ENCODE results near the gene CSF1. TPM values are rescaled to one million over a fixed set of nuclear protein-coding genes. Genes with fewer than 3 reads are reported as not detected.

Gene CSF1
- total and polyA plus RNA-seq, 2 experiments from 2014 or later = 9.1 to 19.1 TPM

GRCh38 chr1:109927356-109927755 is 16.7 kb downstream of the CSF1 start:
- Histone ChIP-seq H3K4me2 (no peak overlapping the region), H4K20me1 (ENCODE audit: insufficient read depth, poor library complexity, severe bottlenecking) (no peaks in the 10 kb centered on the region), H3K79me2 (no peaks in the 10 kb centered on the region), H3K9me3 (ENCODE audit: low read depth) (no peaks in the 10 kb centered on the region), H3K4me1 (ENCODE audit: insufficient read depth) (peaks cover 20% of the 10 kb centered on the region), H3K9me2 (replicated peaks; ENCODE audit: insufficient read depth) (no peaks in the 10 kb centered on the region), H3K27ac (peak overlapping the region; percentile 58), H3K27me3 (no peaks in the 10 kb centered on the region), H3K4me3 (no peak overlapping the region), H3K36me3 (replicated peaks; ENCODE audit: insufficient read depth, low read depth) (no peaks in the 10 kb centered on the region), H2AFZ (no peak overlapping the region)
- TF ChIP-seq EZH2 (IDR thresholded peaks at IDR 0.05; ENCODE audit: borderline replicate concordance) (no peak), CTCF (IDR thresholded peaks at IDR 0.05; ENCODE audit: poor library complexity) (no peak)
- DNase-seq (ENCODE audit: low spot score) = no peak
- 86% methylated on average over 7 of the region's 7 CpGs for WGBS (ENCODE audit: low lambda C conversion rate, missing lambda C conversion rate)

GRCh38 chr1:109927911-109928321 is 17.3 kb downstream of the CSF1 start:
- no peak overlapping the region for H3K4me3 ChIP-seq
- H3K27ac ChIP-seq = peak overlapping the region; percentile 58
- H3K79me2 ChIP-seq = no peaks in the 10 kb centered on the region
- no peaks in the 10 kb centered on the region for H4K20me1 ChIP-seq (ENCODE audit: insufficient read depth, poor library complexity, severe bottlenecking)
- TF ChIP-seq EZH2phosphoT487 (IDR thresholded peaks at IDR 0.05; ENCODE audit: low read depth, severe bottlenecking, unreplicated experiment) (no peak), CTCF (IDR thresholded peaks at IDR 0.05; ENCODE audit: poor library complexity) (no peak), EZH2 (IDR thresholded peaks at IDR 0.05; ENCODE audit: borderline replicate concordance) (no peak)
- peak; percentile 56 for DNase-seq (ENCODE audit: low spot score)
- whole genome bisulfite sequencing (ENCODE audit: low lambda C conversion rate, missing lambda C conversion rate) = 84% methylated on average over 6 of the region's 6 CpGs
- H2AFZ ChIP-seq = no peak overlapping the region
- peaks cover 20% of the 10 kb centered on the region for H3K4me1 ChIP-seq (ENCODE audit: insufficient read depth)
- H3K9me3 ChIP-seq (ENCODE audit: low read depth) = no peaks in the 10 kb centered on the region
- no peaks in the 10 kb centered on the region for H3K36me3 ChIP-seq (replicated peaks; ENCODE audit: insufficient read depth, low read depth)
- H3K9me2 ChIP-seq (replicated peaks; ENCODE audit: insufficient read depth) = no peaks in the 10 kb centered on the region
- H3K27me3 ChIP-seq = no peaks in the 10 kb centered on the region
- H3K4me2 ChIP-seq = no peak overlapping the region

GRCh38 chr1:109928591-109929111 is 18.0 kb downstream of the CSF1 start:
- Histone ChIP-seq H3K9me3 (ENCODE audit: low read depth) (no peaks in the 10 kb centered on the region), H4K20me1 (ENCODE audit: insufficient read depth, poor library complexity, severe bottlenecking) (no peaks in the 10 kb centered on the region), H3K27ac (peak overlapping the region; percentile 58), H3K4me1 (ENCODE audit: insufficient read depth) (peaks cover 22% of the 10 kb centered on the region), H3K79me2 (no peaks in the 10 kb centered on the region), H3K27me3 (no peaks in the 10 kb centered on the region), H3K4me2 (no peak overlapping the region), H3K9me2 (replicated peaks; ENCODE audit: insufficient read depth) (no peaks in the 10 kb centered on the region), H3K4me3 (no peak overlapping the region), H3K36me3 (replicated peaks; ENCODE audit: insufficient read depth, low read depth) (no peaks in the 10 kb centered on the region), H2AFZ (no peak overlapping the region)
- WGBS (ENCODE audit: low lambda C conversion rate, missing lambda C conversion rate) = 47% methylated on average over 8 of the region's 8 CpGs
- TF ChIP-seq EZH2phosphoT487 (IDR thresholded peaks at IDR 0.05; ENCODE audit: low read depth, severe bottlenecking, unreplicated experiment) = no peak
- no peak for TF ChIP-seq EZH2 (IDR thresholded peaks at IDR 0.05; ENCODE audit: borderline replicate concordance)
- TF ChIP-seq CTCF (IDR thresholded peaks at IDR 0.05; ENCODE audit: poor library complexity) = no peak
- DNase-seq (ENCODE audit: low spot score) = peak; percentile 37

GRCh38 chr1:109929170-109929569 is 18.5 kb downstream of the CSF1 start:
- no peaks in the 10 kb centered on the region for H3K36me3 ChIP-seq (replicated peaks; ENCODE audit: insufficient read depth, low read depth)
- no peak for DNase-seq (ENCODE audit: low spot score)
- no peaks in the 10 kb centered on the region for H3K27me3 ChIP-seq
- no peak for TF ChIP-seq EZH2 (IDR thresholded peaks at IDR 0.05; ENCODE audit: borderline replicate concordance)
- TF ChIP-seq CTCF (IDR thresholded peaks at IDR 0.05; ENCODE audit: poor library complexity) = no peak
- TF ChIP-seq EZH2phosphoT487 (IDR thresholded peaks at IDR 0.05; ENCODE audit: low read depth, severe bottlenecking, unreplicated experiment) = no peak
- H3K4me2 ChIP-seq = no peak overlapping the region
- H3K4me1 ChIP-seq (ENCODE audit: insufficient read depth) = peaks cover 27% of the 10 kb centered on the region
- H3K79me2 ChIP-seq = no peaks in the 10 kb centered on the region
- H4K20me1 ChIP-seq (ENCODE audit: insufficient read depth, poor library complexity, severe bottlenecking) = no peaks in the 10 kb centered on the region
- no peak overlapping the region for H3K4me3 ChIP-seq
- peak overlapping the region; percentile 26 for H3K27ac ChIP-seq
- no peaks in the 10 kb centered on the region for H3K9me2 ChIP-seq (replicated peaks; ENCODE audit: insufficient read depth)
- no peak overlapping the region for H2AFZ ChIP-seq
- 95% methylated on average over 11 of the region's 11 CpGs for WGBS (ENCODE audit: low lambda C conversion rate, missing lambda C conversion rate)
- H3K9me3 ChIP-seq (ENCODE audit: low read depth) = no peaks in the 10 kb centered on the region
